ENCODE results near the gene SRSF8. TPM values are rescaled to one million over a fixed set of nuclear protein-coding genes. Genes with fewer than 3 reads are reported as not detected.

The SRSF8 gene
- total RNA-seq, 4 donors from 2014 or later: 30.3 to 42.2 (median 34.8) TPM

DNA sequence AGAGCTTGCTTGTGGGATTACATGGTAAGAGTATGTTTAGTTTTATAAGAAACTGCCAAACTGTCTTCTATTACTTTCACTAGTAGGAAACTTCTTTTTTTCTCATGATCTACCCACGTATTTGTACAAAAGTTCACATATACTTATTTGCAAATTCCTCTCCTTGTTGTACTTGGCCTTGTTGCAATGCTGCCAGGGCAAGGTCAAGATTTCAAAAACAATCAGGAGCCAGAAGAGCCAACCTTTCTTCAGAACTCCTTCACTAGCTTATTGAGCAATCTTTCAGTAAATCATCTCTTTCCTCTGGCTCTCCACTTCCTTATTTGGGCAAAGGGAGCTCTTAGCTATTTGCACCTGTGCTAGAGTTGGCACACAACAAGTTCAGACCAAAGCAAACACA, 9.7 kb downstream of the SRSF8 start:
- intact Hi-C loops (cut with DNase I): loop anchor here (5.0 kb wide), 1 partner anchor 686 kb away; no protein-coding TSS in a partner anchor
- H3K27ac ChIP-seq (replicated peaks in 1 of 4): peak overlapping the region in 3 of 4 donors; percentile 26 to 56 (median 28)
- peaks cover 14 to 42% (median 28%) of the 10 kb centered on the region in 4 donors for H3K4me1 ChIP-seq

DNA sequence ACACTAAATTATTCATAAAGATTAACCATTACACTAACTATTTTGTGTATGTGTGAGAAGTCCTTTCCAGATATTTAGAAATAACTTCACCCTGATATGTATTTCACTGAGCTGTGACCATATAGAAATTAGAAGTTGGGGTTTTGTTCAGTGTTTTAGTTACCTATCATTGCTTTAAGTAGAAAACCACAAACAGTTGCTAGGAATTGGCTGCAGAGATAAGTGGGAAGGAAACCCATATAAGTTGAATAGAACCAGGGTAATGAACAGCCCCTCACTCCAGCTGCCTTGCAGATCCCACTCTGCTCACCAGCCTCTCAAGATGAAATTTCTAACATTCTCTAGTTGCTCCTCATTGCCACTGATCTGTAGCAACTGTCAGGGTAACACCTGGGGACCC, 10.3 kb downstream of the SRSF8 start:
- Histone ChIP-seq H3K36me3 (no peaks in the 10 kb centered on the region), H3K4me3 (no peak overlapping the region), H3K27me3 (no peaks in the 10 kb centered on the region), H3K27ac (replicated peaks in 1 of 4) (peak overlapping the region in 3 of 4 donors; percentile 26 to 56 (median 28)), H3K4me1 (peaks cover 14 to 42% (median 28%) of the 10 kb centered on the region in 4 donors), H3K9me3 (no peaks in the 10 kb centered on the region)
- DNase-seq (ENCODE audit: extremely low spot score): no peak
- intact Hi-C loops (cut with DNase I): loop anchor here (5.0 kb wide), 1 partner anchor 685 kb away; no protein-coding TSS in a partner anchor
- TF ChIP-seq POLR2A (IDR thresholded peaks at IDR 0.05; ENCODE audit: low read depth): no peak
- no peak for TF ChIP-seq EP300 (IDR thresholded peaks at IDR 0.05)
- no peak for TF ChIP-seq POLR2AphosphoS5 (IDR thresholded peaks at IDR 0.05)

More for the DNA sequence above, 9.7 kb downstream of the SRSF8 start:
- WGBS: 4% methylated on average over 1 of the region's 1 CpG
- no peak for DNase-seq (ENCODE audit: extremely low spot score)
- Histone ChIP-seq H3K4me3 (no peak overlapping the region), H3K36me3 (no peaks in the 10 kb centered on the region), H3K27me3 (no peaks in the 10 kb centered on the region), H3K9me3 (no peaks in the 10 kb centered on the region)
- TF ChIP-seq, protein P1, sequence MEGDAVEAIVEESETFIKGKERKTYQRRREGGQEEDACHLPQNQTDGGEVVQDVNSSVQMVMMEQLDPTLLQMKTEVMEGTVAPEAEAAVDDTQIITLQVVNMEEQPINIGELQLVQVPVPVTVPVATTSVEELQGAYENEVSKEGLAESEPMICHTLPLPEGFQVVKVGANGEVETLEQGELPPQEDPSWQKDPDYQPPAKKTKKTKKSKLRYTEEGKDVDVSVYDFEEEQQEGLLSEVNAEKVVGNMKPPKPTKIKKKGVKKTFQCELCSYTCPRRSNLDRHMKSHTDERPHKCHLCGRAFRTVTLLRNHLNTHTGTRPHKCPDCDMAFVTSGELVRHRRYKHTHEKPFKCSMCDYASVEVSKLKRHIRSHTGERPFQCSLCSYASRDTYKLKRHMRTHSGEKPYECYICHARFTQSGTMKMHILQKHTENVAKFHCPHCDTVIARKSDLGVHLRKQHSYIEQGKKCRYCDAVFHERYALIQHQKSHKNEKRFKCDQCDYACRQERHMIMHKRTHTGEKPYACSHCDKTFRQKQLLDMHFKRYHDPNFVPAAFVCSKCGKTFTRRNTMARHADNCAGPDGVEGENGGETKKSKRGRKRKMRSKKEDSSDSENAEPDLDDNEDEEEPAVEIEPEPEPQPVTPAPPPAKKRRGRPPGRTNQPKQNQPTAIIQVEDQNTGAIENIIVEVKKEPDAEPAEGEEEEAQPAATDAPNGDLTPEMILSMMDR (IDR thresholded peaks at IDR 0.05): no peak
- peak; percentile 44 to 46 for TF ChIP-seq POLR2AphosphoS5 (IDR thresholded peaks at IDR 0.05)

- no peaks in the 10 kb centered on the region for H3K9me3 ChIP-seq
- H3K4me3 ChIP-seq: no peak overlapping the region
- peaks cover 14 to 42% (median 28%) of the 10 kb centered on the region in 4 donors for H3K4me1 ChIP-seq
- no peaks in the 10 kb centered on the region for H3K27me3 ChIP-seq
- TF ChIP-seq POLR2AphosphoS5 (IDR thresholded peaks at IDR 0.05): no peak
- TF ChIP-seq, protein P1 (IDR thresholded peaks at IDR 0.05): no peak
- TF ChIP-seq POLR2A (IDR thresholded peaks at IDR 0.05; ENCODE audit: low read depth): no peak
- TF ChIP-seq EP300 (IDR thresholded peaks at IDR 0.05): no peak
- no peak overlapping the region for H3K27ac ChIP-seq (replicated peaks in 1 of 4)
- no peak for DNase-seq (ENCODE audit: extremely low spot score)
- no peaks in the 10 kb centered on the region for H3K36me3 ChIP-seq
- WGBS: 93% methylated on average over 1 of the region's 1 CpG
- intact Hi-C loops (cut with DNase I): loop anchor here (5.0 kb wide), 1 partner anchor 684 kb away; no protein-coding TSS in a partner anchor
Measured at GRCh38 chr11:95078526-95078925, 11.8 kb downstream of the SRSF8 start.

DNA sequence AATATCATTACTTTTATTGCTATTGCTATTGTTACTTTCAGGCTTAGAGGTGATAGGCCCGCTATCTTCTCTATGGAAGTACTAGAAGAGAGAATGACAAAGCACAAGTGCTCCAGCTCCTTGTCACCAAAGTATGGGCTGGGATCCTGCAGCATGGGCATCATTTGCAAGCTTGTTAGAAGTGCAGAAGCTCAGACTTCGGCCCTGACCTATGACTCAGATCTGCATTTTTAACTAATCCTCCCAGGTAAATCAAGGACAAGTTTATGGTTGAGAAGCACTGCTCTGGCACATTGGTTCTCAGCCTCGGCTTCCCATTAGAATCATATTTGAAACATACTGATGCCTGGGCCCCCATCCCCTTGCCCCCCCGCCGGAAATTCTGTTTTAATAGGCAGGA, 14.3 kb downstream of the SRSF8 start:
- Histone ChIP-seq H3K4me3 (no peak overlapping the region), H3K27me3 (no peaks in the 10 kb centered on the region), H3K27ac (replicated peaks in 1 of 4) (peak overlapping the region in 1 of 4 donors; percentile 25), H3K36me3 (no peaks in the 10 kb centered on the region), H3K9me3 (no peaks in the 10 kb centered on the region), H3K4me1 (peaks cover 0 to 24% (median 10%) of the 10 kb centered on the region in 4 donors)
- TF ChIP-seq EP300 (IDR thresholded peaks at IDR 0.05) (no peak), POLR2A (IDR thresholded peaks at IDR 0.05; ENCODE audit: low read depth) (no peak), POLR2AphosphoS5 (IDR thresholded peaks at IDR 0.05) (no peak)
- TF ChIP-seq, protein P1 (IDR thresholded peaks at IDR 0.05): no peak
- intact Hi-C loops (cut with DNase I): no loop called here
- 64% methylated on average over 5 of the region's 5 CpGs for WGBS
- DNase-seq (ENCODE audit: extremely low spot score): no peak

- H3K36me3 ChIP-seq: no peaks in the 10 kb centered on the region
- peaks cover 0 to 20% (median 6%) of the 10 kb centered on the region in 4 donors for H3K4me1 ChIP-seq
- peak in 1 of 2 donors; percentile 67 for TF ChIP-seq POLR2AphosphoS5 (IDR thresholded peaks at IDR 0.05)
- no peak for TF ChIP-seq POLR2A (IDR thresholded peaks at IDR 0.05; ENCODE audit: low read depth)
- DNase-seq (ENCODE audit: extremely low spot score): no peak
- H3K9me3 ChIP-seq: no peaks in the 10 kb centered on the region
- peak overlapping the region; percentile 16 to 72 (median 62) for H3K27ac ChIP-seq (replicated peaks in 1 of 4)
- intact Hi-C loops (cut with DNase I): no loop called here
- WGBS: 63% methylated on average over 4 of the region's 4 CpGs
- no peak overlapping the region for H3K4me3 ChIP-seq
- no peaks in the 10 kb centered on the region for H3K27me3 ChIP-seq
Measured at GRCh38 chr11:95081412-95081811, 14.7 kb downstream of the SRSF8 start.

GRCh38 chr11:95082576-95083001, 15.9 kb downstream of the SRSF8 start:
- Histone ChIP-seq H3K36me3 (no peaks in the 10 kb centered on the region), H3K4me1 (peaks cover 0 to 8% (median 0%) of the 10 kb centered on the region in 4 donors), H3K27ac (replicated peaks in 1 of 4) (peak overlapping the region in 3 of 4 donors; percentile 59 to 72 (median 66)), H3K4me3 (no peak overlapping the region), H3K9me3 (no peaks in the 10 kb centered on the region), H3K27me3 (no peaks in the 10 kb centered on the region)
- WGBS: 90% methylated on average over 2 of the region's 2 CpGs
- intact Hi-C loops (cut with DNase I): no loop called here
- no peak for TF ChIP-seq POLR2A (IDR thresholded peaks at IDR 0.05; ENCODE audit: low read depth)
- TF ChIP-seq, protein P1 (IDR thresholded peaks at IDR 0.05): no peak
- TF ChIP-seq POLR2AphosphoS5 (IDR thresholded peaks at IDR 0.05): no peak
- TF ChIP-seq EP300 (IDR thresholded peaks at IDR 0.05): no peak
- DNase-seq (ENCODE audit: extremely low spot score): no peak
